ENCODE data around the gene GRWD1. TPM values are rescaled to one million over a fixed set of nuclear protein-coding genes. Genes with fewer than 3 reads are reported as not detected.
A peak's percentile ranks its signal among the peaks of the same experiment; 100 is the strongest.

The GRWD1 gene
- total RNA-seq, 1 experiment from 2014 or later = 64.8 TPM

DNA sequence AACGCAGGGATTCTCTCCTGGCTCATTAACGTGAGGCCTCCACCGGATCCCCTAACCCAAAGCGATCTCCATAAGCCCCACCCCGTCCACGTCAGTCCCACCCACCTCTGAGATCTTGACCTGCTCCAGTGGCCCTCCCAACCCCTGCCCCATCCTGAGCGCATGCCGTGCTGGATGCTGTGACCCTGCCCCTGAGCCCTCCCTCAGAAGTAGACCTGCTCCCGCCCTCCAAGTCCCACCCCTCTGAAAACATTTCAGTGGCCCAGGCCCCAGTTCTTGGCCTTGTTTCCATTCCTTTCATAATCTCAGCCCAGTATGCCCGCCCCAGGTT, 46.0 kb downstream of the GRWD1 start (continued):
- TF ChIP-seq, protein P1, sequence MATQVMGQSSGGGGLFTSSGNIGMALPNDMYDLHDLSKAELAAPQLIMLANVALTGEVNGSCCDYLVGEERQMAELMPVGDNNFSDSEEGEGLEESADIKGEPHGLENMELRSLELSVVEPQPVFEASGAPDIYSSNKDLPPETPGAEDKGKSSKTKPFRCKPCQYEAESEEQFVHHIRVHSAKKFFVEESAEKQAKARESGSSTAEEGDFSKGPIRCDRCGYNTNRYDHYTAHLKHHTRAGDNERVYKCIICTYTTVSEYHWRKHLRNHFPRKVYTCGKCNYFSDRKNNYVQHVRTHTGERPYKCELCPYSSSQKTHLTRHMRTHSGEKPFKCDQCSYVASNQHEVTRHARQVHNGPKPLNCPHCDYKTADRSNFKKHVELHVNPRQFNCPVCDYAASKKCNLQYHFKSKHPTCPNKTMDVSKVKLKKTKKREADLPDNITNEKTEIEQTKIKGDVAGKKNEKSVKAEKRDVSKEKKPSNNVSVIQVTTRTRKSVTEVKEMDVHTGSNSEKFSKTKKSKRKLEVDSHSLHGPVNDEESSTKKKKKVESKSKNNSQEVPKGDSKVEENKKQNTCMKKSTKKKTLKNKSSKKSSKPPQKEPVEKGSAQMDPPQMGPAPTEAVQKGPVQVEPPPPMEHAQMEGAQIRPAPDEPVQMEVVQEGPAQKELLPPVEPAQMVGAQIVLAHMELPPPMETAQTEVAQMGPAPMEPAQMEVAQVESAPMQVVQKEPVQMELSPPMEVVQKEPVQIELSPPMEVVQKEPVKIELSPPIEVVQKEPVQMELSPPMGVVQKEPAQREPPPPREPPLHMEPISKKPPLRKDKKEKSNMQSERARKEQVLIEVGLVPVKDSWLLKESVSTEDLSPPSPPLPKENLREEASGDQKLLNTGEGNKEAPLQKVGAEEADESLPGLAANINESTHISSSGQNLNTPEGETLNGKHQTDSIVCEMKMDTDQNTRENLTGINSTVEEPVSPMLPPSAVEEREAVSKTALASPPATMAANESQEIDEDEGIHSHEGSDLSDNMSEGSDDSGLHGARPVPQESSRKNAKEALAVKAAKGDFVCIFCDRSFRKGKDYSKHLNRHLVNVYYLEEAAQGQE (IDR thresholded peaks at IDR 0.05; ENCODE audit: low read depth) = no peak
- no peak for TF ChIP-seq POLR2A (IDR thresholded peaks at IDR 0.05; ENCODE audit: borderline replicate concordance, extremely low read depth, insufficient read depth, insufficient read length)
- TF ChIP-seq YY1 (IDR thresholded peaks at IDR 0.05; ENCODE audit: extremely low read depth, insufficient replicate concordance, low read depth, low read length) = no peak
- TF ChIP-seq, protein P2, sequence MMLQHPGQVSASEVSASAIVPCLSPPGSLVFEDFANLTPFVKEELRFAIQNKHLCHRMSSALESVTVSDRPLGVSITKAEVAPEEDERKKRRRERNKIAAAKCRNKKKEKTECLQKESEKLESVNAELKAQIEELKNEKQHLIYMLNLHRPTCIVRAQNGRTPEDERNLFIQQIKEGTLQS (IDR thresholded peaks at IDR 0.05) = no peak
- TF ChIP-seq SIN3A (IDR thresholded peaks at IDR 0.05; ENCODE audit: low read depth) = no peak

DNA sequence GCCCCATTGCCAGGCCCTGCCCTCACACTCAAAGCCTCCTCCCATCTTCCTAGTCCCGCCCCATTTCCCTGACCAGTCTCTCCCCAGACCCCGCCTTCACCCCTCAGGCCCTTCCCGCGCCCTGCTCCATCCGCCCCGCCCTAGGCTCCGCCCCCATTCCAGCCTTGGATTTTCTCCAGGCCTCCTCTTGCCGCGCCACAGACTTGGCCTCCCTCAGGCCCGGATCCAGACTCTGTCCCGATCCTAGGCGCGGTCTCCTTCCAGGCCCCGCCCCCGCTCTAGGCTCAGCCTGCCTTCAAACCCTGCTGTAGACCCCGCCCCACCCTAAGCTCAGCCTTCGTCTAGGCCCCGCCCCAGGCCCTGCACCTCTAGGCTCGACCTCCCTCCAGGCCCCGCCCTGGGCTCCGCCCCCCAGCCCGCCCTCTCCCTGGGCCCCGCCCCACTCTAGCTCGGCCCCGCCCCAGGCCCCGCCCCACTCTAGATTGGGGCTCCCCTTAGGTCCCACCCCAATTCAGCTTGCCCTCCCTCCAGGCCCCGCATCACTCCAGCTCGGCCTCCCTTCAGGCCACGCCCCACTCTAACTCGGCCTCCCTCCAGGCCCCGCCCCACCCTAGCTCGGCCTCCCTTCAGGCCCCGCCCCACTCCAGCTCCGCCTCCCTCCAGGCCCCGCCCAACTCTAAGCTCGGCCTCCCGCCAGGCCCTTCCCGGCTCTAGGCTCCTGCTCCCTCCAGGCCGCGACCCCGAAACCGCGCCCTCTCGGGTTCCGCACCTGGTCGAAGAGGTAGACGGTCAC, 47.3 kb downstream of the GRWD1 start:
- H4K20me1 ChIP-seq (ENCODE audit: insufficient read depth) = no peaks in the 10 kb centered on the region
- no peaks in the 10 kb centered on the region for H3K27me3 ChIP-seq (ENCODE audit: insufficient read depth, low read length)
- no peak overlapping the region for H2AFZ ChIP-seq (ENCODE audit: low read depth, low read length, poor library complexity, severe bottlenecking)
- TF ChIP-seq POLR2A (IDR thresholded peaks at IDR 0.05; ENCODE audit: borderline replicate concordance, extremely low read depth, insufficient read depth, insufficient read length) (peak; percentile 47), EZH2phosphoT487 (IDR thresholded peaks at IDR 0.05; ENCODE audit: borderline replicate concordance) (no peak), POLR2AphosphoS5 (IDR thresholded peaks at IDR 0.05; ENCODE audit: low read depth, low read length) (peak; percentile 81), ELF1 (IDR thresholded peaks at IDR 0.05; ENCODE audit: borderline replicate concordance, low read depth) (no peak)
- H3K9me3 ChIP-seq (ENCODE audit: control insufficient read depth in 1 of 2, insufficient read depth in 1 of 2, low read depth in 1 of 2, low read length in 2 of 2) = no peaks in the 10 kb centered on the region
- H3K9ac ChIP-seq (ENCODE audit: low read length) = peak overlapping the region; percentile 74
- peak overlapping the region; percentile 78 for H3K4me2 ChIP-seq (ENCODE audit: low read length)
- no peaks in the 10 kb centered on the region for H3K9me2 ChIP-seq (ENCODE audit: insufficient read depth)
- H3K4me3 ChIP-seq (replicated peaks in 1 of 2; ENCODE audit: low read depth in 1 of 2, low read length in 2 of 2) = peak overlapping the region; percentile 76 to 78
- ChIA-PET CTCF (interaction anchor here (0.8 to 2.0 kb wide), 14 partner anchors 9 to 233 kb away, joined by 3 to 29 read pairs (median 6); partner anchors contain the start of genes GRWD1 and KDELR1), RAD21 (ENCODE audit: low non-redundant PET in 1 of 2, low total read pairs in 2 of 2, uncharacterized antibody in 2 of 2, unreplicated experiment in 2 of 2) (interaction anchor here (0.6 to 1.8 kb wide), 7 partner anchors 8 to 130 kb away, joined by 3 to 9 read pairs (median 5); no protein-coding TSS in a partner anchor), POLR2A (interaction anchor here (0.7 to 2.0 kb wide), 12 partner anchors 9 to 159 kb away, joined by 3 to 13 read pairs (median 4); partner anchors contain the start of genes RPL18 and SPHK2)
- H3K4me1 ChIP-seq (ENCODE audit: control insufficient read depth in 1 of 2, insufficient read depth in 2 of 2, low read length in 2 of 2) = peaks cover 46 to 72% of the 10 kb centered on the region in 2 experiments
- intact Hi-C loops (cut with micrococcal nuclease) = loop anchor here (1.0 to 10.0 kb wide), 3 partner anchors 8 to 141 kb away; partner anchors contain the start of genes GRIN2D and KDELR1
- H3K36me3 ChIP-seq (ENCODE audit: control insufficient read depth in 1 of 2, insufficient read depth in 2 of 2, low read length in 2 of 2) = peaks cover 0 to 4% of the 10 kb centered on the region in 2 experiments; a peak in 1 of 4 replicates
- peak; percentile 78 for ATAC-seq
- peak overlapping the region; percentile 93 for H3K27ac ChIP-seq (ENCODE audit: low read depth, low read length)
- H3K79me2 ChIP-seq (ENCODE audit: insufficient read depth, low read length) = peaks cover 33% of the 10 kb centered on the region
- peak; percentile 98 for DNase-seq (ENCODE audit: low read depth, low spot score)
- no TSS peak for BruUV-seq (replicated peaks)
